CD4-positive, alpha-beta T cell treated with Interleukin-6 at 100 ng/mL for 8 hours (primary cell): ENCODE data around the gene FAM170B.

Experiments
- DNase-seq: peaks from one replicate; pipeline ENCODE4 v3.0.0-alpha.2; 2020; ENCODE audit warnings: mixed read lengths, low spot score

FAM170B gene

DNA sequence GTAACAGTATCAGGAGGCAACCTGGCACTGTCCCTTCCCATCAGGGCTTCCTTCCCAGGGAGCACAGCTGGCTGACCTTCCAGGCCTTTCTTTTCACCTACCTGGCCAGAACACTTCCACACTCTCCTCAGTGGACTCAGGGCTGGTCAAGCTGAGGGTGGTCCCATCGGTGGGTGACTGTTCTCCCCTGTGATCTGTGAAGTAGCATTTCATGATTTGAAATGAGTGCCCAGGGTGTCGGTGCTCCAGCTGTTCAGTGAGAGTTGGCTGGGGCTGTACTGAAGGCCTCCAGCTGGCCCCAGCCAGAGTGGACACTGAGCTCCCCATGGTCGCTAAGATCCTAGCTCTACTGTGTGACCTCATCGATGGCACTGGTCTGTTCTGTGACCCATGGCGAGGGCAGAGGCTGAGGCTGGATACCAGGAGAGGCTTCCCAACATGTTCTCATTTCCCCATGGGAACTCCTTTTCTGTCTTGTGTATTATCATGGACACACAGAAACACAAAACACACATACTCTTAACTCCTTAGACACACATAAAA lies at the start of gene FAM170B:
TSS of gene FAM170B (minus strand) at position 316 of the 543 bp plus-strand sequence. CDS start at position 213, 103 bp downstream.
- no peak for DNase-seq

DNA sequence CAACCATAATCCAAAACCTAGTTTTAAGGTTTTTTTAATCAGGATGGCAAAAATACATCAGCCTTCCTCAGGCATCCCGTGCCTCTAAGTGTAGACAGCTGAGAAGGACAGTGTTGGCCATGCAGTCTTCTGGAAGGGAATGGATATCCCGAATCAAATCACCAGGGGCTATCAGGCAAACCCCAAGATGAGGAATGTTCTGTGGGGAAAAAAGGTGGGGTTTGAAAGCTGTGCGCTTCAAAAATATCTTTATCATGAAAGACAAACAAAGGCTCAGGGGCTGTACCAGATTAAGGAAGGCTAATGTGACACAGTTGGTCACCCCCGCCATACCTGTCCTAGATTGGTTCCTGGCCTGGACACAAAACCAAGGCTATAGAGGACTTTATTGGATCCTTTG lies 49.0 kb upstream of the FAM170B start:
- DNase-seq, result no peak

DNA sequence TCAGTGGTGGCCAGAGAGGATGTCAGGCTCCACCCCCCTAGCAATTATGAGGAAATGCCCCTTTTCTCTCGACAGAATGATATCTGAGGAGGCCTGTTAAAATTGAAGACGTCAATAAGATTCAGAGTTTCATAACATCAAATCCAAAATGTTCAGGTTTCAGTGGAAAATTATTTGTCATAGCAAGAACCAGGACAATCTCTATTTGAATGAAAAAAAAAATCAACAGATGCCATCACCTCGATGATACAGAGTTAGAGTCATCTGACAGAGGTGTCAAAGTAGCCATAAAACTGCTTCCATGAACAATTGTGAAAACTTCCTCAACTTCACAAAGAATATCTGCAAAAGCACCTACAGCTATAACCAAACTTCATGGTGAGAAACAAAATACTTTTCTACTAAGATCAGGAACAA lies 46.6 kb upstream of the FAM170B start:
- no peak for DNase-seq

DNA sequence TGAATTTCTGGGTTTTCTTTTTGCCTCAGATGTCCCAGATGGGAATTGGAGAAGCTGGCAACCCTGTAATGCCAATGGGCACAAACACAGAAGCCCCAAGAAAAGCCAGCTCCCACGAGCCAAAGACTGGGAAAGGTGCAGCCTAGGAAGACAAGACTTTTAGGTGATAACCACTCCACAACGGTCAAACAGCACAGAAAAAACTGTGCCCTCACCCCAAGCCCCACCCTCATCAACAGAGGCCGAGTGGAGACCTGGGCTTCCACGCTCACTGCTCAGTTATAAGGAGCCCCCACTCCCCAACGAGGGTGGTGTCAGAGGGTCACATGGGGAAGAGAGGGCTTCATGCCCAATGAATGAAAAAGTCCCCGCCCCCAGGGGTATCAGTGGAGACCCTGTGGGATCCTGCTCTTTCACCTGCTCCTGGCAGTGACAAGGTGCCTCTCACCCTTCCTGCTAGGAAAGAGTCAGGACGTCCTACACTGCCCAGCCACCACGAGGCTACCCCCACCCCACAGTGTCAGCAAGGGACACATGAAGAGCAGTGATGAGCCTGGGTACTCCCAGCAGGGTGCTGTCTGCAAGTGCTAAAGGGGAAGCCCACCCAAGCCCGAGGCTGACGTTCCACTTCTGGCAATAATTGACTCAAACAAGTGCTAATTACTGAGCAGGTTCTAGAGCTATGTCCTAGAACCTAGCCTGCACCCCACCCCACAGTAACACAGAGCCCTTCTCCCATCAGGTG lies 46.0 kb upstream of the FAM170B start:
- no peak for DNase-seq

DNA sequence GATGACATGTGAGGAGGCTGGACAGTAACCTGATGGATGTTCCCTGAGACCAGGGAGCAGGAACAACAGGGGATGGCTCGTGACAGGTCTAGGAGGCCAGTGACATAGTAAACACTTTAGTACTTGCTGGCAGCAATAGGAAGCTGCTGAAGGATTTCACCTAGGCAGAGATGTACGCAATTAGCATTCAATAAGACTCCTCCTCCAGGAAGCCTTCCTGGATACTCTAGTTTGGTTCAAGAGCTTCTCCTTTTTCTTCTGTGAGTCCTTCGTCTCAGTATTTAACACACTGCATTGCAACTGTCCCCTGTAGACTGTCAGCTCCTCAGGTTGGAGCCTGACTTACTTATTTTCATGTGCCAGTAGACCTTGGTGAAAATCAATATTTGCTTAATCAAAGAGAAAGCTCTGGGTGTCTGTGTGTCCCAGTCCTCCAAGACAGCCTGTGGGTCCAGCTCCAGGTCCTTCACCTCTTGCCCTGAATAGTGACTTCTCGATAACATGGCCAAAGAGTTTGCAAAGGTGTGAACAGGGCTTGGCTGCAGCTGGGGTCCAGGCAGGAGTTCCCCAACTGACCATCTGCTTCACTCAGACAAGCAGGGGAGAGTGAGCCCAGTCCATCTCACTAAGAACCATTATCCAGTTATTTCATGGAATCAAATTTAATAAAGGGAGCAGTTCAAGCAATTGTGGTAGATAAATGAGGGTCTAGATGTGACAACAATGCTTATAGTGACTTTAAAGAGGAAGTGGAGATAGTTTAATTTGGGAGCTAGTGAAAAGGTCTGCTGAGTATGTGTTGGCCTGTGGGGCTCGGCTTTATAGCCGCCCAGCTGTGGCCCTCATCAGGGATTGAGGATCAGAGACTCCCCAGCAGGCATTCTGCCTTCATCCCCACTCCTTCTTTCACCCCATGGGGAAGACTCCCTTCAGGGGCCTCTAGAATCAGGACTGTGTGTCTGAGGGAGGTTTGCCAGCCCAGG lies 45.0 kb upstream of the FAM170B start:
- no peak for DNase-seq

DNA sequence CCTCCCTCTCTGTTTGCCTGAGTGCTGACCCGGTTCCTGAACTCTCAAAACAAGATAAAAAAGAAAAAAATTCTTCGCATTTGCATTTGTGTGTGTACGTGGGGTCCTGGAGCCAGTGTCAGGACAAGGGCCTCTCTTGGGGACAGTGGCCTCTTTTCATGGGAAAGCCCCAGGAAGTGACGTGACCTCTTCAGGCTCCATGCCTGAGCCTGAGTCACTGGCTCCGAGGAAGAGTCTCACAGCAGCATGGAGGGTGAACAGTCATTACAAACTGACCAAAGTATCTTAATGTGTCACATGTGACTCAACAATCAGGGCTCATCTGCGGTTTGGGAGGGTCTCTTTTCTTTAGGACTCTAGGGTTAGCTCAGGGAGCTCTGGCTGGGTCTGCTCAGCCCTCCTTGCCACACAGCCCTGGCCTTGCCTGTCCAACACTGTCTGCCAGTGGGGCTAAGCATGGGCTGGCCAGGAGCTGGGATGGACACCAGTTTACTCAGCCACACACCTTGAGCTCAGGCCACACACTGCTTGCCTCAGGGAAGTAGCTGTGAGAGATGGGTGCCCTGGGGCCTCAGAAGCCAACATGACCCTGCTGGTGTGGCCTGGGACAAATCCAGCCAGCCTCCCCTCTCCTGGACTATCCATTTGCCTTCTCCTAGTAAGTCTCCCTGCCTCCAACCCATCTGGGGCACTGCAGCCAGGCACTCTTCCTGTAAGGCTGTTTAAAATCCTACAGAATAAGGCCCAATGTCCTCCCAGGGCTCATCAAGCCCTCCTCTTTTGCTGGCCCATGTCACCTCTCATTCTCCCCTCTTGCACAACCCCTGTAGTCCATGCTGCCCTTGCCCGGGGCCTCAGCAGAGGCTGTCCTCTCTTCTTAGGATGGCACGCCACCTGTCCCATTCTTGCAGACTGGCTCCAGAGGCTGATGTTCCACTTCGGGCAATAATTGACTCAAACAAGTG lies 43.9 kb upstream of the FAM170B start:
- DNase-seq, result peak; percentile 55

DNA sequence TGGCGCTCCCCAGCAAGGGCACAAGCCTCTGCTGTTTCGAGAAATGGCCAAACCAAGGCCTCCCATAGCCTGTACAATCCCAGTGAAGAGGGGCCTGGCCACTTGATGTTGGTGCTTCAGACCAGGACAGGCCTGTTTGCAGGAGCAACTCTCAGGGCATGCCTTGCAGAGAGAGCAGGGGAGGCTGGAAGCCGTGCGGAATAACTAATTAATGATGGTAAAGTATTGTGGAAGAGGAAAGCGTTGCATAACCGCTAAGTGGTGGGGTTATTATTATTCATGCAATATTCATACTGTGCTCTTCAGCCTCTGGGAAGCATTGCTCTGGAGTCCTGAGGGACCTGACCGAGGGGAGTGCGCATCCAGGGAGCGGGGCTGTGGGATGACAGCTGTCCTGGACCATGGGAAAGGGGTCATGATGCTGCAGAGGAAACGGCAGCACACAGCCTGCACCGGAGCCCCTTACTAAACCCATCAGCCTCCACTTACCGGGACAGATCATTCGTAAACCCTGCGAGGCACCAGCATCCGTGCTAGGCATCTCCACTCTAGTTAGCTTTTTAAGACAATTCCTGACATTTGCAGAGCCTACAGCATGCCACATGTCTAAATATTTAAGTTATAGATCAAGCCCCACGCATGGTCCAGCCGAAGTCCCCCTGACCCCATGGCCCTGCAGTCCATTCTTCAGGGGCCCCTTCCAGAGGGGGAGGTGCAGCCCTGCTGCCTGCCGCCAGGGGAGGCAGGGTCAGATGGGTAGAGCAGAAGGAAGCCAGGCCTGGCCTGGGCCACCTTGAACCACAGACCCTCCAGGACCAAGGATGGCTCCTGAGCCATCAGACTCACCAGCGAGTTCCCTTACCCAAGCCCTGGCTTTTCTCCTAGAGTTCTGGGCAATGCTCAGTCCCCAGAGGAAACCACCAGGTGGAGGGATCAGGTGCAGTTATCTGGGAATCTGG lies 42.8 kb upstream of the FAM170B start:
- DNase-seq, result no peak

DNA sequence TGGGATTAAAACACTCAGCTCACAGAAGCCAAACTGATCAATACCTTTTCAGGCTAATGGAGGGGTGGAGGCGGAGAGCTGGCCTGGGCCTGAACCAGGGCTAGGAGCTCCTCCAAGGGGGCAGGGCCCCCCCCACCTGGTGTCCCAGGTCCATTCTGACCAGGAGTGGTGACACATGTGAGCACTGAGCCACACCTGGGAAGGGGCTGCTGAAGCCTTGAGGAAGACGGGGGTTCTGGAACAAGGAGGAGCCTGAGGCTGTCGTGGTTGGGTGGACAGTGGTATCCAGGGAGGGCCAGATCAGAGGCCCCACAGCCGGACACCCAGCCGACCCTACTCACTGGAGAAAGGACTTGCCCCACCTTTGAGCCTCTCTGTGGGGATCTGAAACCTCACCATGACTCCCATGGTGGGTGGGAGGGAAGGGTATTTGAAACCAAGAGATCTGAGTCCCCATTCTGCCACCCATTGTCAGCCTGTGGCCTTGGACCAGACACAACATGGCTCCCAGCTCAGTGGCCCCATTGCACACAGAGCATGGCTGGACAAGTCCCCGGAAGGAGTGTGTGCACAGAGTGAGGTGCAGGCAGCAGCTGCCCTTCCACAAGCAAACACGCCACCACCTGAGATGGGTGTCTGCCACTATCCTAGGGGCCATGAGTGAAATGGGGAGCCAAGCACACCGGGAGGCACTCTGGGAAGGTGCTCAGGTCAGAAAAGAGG lies 41.9 kb upstream of the FAM170B start:
- DNase-seq, result no peak

DNA sequence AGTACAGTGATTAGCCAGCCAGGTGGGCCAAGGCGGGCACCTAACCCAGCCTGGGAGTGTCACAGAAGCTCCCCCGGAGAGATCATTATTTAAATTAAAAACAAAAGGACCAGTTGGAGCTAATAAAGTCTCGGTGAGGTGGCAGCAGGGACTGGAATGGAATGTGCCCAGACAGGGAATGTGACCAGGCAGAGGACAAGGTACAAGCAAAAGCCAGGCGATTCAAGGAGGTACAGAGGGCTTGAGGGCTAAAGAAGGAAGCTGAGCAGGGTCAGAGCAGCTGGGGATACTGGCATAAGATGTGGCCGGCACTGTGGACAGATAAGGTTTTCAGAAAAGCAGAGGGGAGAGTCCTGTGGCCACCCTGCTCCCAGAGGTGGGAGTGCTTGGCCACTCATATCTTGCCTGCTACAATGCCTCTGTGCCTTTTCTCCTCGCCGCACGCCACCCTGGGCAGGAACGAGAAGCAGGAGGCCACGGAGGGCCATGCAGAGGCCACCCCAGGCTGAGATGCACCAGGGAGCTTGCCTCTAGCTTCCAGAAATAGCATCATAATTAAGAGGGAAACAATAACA lies 41.2 kb upstream of the FAM170B start:
- no peak for DNase-seq

DNA sequence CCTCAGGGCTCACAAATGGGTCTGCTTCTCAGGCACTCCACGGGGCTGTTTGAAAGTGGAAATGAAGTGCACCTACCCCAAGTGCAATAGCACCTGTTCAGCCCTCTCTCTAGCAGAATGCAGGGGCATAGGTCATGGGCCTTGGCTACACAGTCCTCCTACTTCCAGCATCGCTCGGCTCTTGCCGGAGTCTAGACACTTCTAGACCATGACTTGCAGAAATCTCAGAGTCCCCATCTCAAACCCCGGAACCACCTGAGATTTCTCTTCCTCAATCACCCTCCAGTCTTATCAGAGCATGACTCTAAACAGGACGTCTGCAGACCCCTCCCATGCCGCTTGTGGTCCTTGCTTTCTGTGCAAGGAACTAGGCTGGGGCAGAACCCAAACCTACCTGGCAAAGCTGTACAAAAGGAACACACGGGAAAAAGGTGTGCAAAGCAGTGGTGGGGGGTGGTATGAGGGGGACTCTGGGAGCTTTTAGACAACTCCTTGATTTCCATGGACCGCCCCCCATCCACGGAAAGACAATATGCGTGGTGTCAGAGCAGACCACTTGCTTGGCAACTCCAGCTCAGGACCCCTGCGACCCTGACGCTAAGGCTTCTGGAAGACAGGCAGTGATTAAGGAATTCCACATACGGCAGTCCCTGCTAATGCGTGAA lies 40.6 kb upstream of the FAM170B start:
- no peak for DNase-seq

DNA sequence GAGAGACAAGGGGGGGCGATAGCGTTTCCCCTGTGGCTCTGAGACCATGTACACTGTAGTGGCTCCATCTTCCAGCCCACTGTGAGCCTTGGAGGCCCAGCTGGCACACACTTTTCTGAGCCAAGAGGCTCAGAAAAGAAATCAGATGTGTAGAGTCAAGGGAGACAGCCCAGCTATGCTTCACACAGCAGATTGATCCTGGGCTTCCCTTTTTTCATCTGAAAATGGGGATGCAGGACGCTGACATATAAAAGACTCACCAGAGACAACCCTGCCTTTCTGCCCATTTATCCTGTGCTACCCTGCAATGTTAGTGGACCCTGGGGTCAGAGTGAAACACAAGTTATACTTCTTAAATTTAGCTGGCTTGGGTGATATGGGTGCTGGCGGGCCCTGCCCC lies 40.0 kb upstream of the FAM170B start:
- no peak for DNase-seq

DNA sequence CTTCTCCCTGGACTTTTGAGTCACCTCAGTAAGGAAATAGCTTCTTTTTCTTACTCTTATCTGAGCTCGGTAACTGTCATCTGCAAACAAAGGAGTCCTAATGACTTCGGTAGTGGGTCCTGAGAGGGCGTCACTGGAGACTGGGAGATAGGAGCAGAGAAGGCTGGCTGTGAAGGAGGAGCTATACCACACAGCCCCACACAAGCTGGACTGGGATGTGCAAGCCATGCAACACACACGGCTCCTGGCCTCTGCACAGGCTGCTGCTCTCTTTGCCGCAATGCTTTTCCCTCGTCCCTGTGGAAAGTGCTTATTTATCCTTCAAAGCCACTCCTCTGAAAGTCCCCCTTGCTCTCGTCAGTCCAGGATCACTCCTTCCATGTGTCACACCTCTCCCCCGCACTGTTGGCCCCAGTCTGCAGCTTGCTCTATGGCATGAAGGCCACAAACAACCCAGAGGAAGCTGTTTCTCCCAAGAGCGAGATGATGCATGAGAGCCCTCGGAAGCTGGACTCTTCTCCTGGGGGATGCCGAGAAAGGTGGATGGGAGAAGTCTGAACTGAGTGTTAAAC lies 39.5 kb upstream of the FAM170B start:
- no peak for DNase-seq

DNA sequence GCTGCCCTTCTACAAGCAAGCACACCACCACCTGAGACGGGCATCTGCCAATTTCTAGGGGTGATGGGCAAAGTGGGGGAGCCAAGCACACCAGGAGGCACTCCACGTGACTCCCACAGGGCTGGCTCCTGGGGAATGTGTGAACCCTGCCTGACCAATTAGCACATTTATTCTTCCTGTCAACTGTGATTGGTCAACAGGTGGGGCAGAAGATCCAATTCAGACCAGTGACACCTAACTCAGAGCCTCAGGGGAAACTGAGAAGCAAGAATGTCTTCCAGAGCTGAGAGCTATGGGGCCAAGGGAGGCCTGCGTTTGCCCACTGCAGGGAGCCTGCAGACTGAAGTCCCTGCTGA lies 38.9 kb upstream of the FAM170B start:
- DNase-seq, result no peak

DNA sequence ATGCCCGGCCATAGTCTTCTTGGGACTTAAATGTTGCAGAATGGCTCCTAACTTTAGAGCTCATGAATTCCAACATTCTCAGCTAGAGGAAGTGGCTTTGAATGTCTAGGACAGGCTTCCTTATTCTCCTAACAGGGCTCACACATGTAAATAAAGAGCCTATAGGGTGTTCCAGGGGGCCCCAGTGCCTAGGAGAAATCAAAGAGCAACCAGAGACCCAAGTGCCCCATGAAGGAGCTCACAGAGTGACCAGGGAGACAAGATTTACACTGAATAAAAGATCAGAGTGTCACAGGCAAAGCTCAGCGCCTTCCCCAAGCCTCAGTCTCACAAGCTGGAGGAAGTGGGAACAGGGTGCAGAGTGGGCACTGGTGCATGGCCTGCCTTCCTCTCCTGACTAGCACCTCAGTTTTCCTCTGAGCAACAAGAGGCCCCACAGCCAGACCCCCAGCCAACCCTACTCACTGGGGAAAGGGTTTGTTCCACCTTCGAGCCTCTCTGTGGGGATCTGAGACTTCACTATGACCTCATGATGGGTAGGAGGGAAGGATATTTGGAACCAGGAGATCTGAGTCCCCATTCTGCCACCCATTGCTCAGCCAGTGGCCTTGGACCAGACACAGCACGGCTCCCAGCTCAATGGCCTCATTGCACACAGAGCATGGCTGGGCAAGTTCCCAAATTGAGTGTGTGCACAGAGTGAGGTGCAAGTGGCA lies 38.4 kb upstream of the FAM170B start:
- DNase-seq, result no peak

DNA sequence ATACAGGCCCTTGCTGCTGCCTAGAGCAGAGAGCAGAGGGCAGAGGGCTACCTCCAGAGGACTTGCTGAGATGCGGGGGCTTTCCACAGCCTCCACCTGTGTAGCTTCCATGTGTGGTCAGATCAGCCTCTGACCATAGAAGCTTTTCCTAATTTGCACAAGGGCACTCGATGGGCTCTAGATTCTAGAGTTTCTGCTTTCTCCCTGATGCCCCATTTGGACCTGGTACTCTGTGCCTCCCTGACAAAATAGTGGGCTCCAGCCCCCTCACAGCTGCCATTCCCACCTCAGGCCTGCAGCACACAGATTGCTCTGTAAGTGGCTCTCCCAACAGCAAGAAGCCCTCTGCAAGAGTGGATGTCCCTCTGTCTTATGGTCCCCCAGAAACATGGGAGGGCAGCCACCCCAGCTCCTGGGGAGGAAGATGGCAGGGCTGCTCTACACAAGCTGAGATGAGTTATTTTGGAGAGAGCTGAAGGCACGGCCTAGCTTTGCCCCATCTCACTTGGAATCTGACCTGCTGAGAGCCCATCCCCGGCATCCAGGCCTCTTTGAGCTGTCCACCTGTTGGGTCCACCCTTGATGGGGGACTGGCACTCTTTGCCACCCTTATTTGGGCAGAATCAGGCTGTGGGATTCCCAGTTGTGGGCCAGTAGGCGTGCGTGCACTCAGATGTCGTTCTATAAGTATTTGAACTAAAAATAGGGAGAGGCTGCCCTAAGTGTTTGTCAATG lies 37.7 kb upstream of the FAM170B start:
- no peak for DNase-seq

DNA sequence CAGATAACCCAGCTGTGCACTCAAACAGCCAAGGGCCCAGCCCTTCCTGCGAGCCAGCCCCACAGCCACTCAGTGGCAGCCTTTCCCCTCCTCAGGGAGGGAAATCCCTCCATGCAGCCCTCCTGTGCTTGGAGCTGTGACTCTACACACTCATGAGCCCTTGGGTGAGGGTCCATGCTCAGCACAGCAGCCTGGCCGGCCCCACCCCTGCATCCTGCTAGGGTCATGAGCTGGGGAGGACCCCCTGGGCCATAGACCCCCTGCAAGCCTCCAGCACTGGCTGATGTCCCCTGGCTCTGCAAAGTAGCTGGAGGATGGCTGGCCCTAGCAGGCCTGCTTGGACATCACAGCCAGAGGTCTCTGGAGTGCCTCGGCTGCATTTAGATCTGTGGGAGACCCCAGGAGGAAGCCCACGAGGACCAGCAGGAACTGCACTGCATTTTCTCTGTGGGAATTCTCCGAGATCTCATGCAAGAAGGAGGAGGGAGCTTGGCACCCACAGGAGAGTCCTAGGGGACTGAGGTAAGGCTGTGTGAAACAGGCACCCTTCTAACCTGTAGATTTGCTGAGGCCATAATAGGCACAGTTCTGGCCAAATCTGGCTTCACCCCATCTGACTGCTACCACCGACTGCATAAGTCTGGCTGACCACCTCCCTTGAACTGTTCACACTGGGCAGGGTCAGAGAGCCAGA lies 37.0 kb upstream of the FAM170B start:
- no peak for DNase-seq

DNA sequence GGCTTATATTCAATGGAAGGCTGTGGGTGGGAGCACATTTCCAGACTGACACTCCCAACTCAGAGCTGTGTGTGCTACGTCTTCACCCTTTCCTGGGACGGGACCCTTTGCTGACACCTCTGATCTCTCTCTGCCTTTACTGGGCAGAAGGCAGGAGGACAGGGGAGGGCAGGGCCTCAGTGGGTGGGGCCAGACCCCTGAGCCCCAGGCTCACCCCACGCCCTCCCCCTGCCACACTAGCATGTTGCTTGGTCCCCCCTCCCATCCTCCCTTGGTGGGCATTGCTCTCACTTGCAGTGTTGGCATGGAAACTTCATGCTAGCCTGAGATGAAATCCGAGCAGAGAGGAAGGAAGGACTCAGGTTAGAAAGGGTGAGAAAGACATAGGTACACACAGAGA lies 36.0 kb upstream of the FAM170B start:
- DNase-seq, result no peak
